TTC549 (cell line): ENCODE results near the gene RBP5.

ENCODE experiments used
- FAIRE-seq: peaks from 2 replicates; lab custom pipeline; 2012; peaks lifted over from hg19 to GRCh38; lab: Jason Lieb, UNC

RBP5 gene

DNA sequence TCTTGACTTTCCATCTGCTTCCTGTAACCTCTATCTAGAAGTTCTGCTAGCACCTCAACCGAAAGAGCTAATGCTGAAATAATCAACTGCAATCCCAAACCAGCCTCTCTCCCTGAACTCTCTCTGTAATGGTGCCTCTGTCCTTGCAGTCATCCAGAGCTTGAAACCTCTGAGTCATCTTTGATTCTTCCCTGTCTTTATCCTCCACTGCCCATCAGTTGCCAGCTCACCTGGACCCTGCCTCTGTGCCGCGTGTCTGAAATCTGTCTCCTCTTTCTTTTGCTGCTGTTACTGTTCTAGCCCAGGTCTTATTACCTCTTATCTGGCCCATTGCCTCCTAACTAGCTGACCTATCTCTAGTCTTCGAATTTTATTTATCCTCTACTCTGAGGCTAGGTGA, 17.0 kb upstream of the RBP5 start:
- FAIRE-seq, result no peak

DNA sequence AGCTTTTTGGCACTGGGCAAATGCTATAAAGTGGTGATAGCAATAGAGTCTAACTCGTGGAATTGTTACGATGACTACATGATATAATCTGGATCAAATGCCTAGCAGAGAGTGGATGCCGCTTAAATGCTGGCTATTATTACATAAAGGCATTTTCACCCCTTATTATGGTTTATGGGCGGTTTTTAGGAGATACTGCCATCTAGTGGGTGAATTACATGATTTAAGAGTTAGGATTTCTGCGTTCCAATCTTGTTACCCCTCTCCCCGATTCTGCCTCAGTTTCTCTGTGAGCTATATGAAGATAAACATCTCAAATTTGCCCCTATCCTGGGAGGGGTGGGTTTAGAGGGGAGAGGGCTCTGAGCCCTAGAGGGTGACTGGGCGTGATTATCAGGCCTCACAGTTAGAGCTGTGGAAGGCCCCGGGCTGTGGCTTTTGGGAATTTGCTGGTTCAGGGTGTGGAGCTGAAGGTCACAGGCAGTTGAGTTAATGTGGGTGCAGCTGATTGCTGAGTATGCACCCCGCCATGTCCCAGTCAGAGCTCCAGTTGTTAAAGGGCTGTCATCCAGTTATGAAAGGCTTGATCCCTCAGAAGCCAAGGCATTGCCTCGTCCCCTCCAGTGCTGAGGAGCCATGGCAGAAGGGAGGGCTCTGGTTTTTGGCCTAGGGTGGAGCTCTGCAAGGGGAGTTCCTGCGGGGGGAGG, 15.9 kb upstream of the RBP5 start:
- FAIRE-seq, result peak; percentile 22

DNA sequence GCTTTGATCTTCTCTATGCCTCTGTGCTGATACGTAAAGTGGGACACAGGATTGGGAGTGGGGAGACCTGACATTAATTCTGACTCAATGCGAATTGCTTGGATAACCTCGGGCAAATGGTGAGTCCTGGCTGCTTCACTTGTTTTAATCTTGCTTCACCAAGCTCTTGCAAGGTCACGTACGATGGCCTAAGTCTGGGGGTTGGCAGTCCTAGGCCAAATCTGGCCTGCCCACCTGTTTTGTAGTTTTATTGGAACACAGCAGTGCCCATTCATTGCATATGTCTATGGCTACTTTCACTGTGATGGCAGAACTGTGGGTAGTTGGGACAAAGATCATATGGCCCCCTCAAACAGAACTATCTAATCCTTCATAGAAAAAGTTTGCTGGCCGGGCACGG, 14.9 kb upstream of the RBP5 start:
- FAIRE-seq, result no peak

DNA sequence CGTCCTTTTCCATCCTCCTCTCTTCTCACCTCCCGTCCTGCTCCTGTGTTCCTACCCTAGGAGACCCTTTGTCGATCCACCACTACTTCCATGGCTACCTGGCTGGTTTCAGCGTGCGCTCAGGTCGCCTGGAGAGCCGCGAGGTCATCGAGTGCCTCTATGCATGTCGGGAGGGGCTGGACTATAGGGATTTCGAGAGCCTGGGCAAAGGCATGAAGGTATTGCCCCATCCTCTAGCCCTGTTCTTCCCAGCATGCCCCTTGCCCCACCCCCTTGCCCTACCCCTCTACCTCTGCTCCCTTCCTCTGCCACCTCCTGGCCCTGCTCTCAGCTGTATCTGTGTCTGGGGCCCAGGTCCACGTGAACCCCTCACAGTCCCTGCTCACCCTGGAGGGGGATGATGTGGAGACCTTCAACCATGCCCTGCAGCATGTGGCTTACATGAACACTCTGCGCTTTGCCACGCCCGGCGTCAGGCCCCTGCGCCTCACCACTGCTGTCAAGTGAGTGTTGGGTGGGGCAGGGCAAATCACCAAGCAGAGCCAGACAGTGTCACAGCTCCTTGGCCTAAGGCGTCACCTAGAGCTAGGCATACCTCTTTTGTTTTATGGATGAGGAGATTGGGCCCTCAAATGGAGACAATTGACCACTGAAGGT, 14.2 kb upstream of the RBP5 start:
- FAIRE-seq, result no peak

DNA sequence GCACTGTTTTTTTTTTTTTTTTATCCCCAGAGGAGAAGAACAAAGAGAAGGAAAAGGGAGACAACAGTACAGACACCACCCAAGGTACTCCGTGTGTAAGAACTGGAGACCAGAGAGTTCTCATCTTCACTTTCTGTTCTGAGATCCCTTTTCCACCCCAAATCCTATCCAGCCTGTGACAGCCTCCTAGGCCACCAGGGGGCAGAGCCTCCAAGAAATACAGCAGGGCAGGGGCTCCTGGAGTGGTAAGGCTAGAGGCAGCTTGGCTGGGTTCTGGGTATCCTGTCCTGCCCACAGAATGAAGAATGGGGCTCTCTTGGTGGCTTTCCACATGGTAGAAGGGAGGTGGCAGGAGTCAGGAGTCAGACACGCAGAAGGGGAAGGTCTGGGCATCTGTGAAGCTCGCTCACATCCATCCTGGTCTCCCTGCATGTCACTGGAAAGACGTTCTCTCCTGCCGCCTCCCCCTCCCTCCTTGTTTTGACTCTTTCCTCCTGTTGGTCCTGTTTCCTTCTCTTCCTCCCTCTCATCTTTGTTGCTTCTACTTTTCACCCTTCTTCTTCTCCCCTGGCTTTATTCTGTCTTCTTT, 13.5 kb upstream of the RBP5 start:
- FAIRE-seq, result no peak

DNA sequence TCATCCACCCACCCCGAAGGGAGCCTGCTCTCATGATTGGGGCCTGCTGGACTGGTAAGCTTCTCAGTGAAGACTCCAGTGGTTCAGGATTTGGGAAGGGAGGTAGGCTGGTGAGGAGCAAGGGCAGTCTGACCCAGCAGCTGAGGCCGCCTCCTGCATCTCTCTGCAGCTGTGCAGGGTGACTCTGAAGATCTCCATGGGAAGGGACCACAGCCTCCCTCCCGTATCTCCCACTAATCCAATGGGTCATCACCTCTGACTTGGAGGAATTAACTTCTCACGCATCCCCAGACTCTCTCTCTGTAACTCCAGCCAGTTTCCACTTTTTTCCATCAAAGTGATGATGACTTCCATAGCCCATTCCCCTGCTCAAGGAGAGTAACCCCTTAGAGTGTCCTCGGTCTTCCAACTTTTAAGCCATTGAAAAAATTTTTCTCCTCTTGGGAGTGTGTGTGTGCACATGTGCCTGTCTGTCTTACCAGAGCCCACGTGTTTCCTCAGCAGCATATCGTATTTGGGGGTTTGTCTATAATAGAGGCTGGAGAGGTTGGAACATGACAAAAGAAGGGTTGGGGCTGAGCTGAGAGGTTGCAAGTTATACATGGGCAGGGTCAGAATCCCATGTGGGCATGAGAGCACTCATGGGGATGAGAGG, 12.8 kb upstream of the RBP5 start:
- FAIRE-seq, result no peak

DNA sequence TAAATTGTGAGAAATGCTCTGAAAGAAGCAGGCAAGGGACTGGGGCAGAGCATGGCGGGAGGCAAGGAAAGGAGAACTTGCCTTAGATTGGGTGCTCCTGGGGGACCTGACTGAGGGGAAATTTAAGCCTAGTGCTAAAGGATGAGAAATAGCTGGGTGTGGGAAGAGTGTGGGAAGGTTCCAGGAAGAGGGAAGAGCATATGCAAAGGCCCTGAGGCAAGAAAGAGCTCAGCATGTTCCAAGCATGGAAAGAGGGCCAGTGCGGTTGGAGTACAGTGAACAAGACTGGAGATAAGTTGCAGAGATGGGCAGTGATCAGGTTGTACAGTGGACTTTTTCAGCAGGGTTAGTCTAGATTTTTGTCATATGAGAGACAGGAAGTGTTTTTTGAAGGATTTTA, 10.5 kb upstream of the RBP5 start:
- FAIRE-seq, result no peak

DNA sequence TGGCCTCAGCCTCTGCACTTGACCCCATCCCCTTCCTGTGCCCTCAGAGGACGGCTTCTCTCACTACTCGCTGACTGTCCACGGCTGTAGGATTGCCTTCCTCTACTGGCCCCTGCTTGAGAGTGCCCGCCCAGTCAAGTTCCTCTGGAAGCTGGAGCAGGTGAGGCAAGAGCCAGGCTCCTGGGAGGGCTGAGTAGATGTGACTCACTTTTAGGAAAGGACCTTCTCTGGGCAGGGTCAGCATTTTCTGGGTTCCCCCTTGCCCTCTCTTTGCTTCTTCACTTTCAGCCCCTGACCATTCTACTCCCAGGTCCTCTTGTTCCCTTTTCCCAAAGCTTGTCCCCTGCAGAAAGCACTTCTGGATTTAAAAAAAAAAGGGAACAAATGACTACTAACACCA, 9.2 kb upstream of the RBP5 start:
- no peak for FAIRE-seq

DNA sequence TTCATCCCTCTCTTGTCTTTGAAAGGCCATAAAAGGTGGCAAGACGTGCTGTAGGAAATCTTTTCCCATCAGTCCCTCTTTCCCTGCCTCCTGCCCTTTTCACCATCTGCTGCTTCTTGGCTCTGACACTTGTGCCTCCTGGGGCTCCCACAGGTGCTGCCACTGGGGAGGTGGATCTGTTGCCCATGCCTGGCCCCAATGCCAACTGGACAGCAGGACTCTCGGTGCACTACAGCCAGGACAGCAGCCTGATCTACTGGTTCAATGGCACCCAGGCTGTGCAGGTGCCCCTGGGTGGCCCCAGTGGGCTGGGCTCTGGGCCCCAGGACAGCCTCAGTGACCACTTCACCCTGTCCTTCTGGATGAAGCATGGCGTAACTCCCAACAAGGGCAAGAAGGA, 8.0 kb upstream of the RBP5 start:
- no peak for FAIRE-seq

DNA sequence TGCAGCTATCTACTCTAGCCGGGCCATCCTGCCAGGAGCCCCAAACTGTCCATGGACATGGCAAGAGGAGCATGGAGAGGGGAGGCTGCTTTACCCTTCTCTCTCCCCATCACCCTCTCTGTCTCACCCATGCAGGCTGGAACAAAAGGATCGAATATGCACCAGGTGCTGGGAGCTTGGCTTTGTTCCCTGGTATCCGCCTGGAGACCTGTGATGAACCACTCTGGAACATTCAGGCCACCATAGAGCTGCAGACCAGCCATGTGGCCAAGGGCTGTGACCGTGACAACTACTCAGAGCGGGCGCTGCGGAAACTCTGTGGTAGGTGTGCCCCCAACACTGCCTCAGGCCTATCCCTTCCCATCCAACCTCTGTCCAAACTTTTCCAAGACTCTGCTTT, 7.4 kb upstream of the RBP5 start:
- FAIRE-seq, result no peak

DNA sequence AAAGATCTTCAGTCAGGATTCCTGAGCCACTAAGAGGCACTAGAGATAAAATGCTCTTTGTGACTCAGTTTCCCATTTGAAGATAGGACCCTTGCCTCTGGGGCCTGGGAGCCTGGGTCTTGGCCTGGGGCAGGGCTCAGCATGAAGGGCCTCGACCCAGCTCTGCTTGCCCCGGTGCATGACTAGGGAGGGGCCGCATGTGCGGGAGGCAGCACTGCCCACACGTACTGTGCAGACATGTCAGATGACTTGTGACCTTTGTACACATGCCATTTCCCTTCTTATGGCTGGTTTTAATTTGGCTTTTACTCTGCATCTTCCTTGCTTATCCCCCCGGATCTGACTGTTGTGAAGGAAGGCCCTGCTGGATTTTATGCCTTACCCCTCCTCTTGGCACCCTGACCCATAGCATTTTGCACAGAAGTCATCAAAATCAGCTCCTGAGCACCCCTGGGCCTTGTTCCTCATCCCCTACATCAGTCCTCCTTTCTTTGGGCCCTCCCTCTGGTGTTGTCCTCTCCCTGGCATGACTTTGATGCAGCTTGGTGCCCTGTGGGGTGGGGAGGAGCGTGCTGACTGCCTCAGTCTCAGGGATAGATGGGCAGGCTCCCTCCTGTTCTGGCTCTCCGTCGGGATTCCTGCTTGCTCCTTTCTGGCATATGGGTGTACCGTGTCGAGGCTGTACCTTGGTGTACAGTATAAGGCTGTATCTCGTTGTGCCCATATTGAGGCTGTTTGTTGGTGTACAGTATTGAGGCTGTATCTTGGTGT, 5.9 kb upstream of the RBP5 start:
- no peak for FAIRE-seq

DNA sequence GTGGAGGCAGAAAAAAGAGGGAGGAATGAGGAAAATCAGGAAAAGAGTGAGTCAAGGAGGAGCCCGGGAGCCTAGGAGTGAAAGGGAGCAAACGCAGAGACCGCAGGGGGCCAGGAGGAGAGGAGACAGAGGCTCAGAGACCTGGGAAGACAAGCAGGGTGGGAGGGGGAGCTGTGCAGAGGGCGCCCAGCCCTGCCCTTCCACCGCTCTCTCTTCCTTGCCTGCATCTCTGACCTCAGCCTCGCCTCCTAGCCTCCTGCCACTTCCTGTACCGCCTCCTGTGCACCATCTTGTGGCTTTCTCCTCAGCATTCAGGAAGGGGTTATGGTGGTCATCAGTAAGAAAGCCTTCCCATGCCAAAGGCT, 2.8 kb upstream of the RBP5 start:
- no peak for FAIRE-seq

DNA sequence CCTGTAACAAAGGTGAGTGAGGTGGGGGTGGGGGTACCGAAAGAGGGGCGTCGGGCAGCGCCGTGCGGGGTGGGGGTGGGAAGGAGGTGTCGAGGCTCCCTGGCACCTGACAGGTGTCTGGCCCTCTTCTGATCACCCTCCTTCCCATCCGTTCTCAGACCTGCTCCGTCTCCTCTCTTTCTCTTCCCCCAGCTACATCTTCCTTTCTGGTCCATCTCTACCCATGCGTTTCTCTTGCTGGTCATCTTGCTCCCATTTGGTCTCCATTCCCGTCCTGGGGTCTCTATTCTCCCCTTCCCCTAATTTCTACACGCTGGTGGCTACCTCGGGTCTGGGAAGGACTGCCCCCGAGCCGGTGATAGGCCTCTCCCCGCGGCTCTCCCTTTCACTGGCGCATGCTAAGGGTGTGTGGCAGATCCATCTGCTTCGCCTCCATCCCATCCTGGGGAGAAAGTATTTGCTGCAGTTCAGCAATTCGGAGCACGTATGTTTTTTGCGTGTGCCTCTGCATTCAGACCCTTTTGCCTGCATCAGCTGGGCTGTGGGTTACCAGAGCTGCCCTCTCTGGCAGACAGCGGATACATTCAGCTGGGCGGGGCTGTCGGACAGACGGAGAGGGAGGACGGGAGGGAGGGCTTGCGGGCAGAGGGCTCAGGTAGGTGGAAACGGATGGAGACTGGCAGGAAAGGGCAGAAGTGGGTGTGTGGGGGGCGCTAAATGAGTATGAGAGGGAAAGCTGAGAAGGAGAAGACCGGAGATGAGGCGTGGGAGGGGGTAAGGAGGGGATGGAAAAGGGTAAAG, 2.2 kb upstream of the RBP5 start:
- no peak for FAIRE-seq

DNA sequence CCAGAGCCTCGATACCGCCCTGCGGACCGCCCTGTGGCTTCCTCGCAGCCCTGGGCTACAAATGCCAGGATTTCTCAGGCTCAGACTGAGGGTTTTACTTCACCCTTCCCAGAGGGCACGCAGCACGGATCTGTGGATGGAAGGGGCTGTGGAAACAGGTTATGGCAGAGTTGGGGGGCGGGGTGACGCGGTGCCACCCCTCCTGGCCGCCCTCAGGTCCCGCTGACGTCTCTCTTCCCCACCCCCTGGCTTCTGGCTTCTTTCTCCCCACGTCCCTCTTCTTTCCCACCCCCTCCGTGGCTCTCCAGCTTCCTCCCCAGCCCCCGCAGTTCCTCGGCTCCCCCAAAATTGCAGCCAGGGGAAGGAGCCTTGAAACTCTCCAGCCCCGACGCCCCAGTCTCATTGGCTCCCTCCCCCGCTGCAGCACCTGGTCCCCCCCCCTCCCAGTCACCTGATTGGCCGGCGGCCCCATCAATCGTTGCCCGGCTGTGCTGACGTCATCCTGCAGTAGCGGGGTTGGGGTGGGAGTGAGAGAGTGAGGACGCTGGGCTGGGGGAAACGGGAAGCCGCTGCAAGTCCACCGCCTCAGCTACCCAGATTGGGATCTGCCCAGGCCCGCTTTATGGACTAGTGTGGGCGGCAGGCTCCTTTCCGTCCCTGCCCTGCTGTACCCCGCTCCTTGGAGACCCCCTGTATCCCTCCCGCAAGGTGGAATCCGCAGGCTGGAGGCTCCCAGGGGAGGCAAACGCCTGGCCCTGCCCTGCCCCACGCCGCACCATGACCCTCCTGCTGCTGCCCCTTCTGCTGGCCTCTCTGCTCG, 1.4 kb upstream of the RBP5 start, which contains the start of gene CLSTN3:
TSS of gene CLSTN3 (plus strand) at position 500 of the 820 bp plus-strand sequence. CDS start at position 778, 278 bp downstream.
- no peak for FAIRE-seq

DNA sequence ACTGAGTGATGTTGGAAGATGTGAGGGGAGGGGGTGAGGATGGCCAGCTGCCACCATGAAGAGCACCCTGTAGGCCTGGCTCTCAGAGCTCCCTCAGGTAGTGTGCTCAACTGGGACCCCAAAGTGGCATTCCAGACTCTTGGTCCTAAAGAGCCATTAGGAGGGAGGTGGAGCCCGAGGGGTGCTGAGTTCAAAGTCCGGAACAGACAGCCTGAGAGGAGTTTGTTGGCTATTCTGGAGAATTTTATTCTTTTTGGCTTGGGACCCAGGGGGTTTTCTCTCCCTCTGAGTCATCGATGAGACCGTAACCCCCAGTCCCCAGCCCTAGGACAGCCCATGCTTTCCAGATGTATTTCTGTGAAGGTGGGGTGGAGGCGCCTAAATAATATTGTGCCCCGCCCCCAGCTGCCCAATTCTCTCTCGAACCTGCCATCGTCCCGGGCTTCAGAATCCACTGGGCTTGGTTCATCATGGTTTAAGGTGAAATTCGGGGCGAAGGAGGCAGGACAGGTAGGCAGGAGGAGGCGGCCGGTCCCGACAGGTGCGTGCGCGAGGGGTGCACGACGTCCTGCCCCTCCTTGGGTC, 690 bp upstream of the RBP5 start:
- no peak for FAIRE-seq

DNA sequence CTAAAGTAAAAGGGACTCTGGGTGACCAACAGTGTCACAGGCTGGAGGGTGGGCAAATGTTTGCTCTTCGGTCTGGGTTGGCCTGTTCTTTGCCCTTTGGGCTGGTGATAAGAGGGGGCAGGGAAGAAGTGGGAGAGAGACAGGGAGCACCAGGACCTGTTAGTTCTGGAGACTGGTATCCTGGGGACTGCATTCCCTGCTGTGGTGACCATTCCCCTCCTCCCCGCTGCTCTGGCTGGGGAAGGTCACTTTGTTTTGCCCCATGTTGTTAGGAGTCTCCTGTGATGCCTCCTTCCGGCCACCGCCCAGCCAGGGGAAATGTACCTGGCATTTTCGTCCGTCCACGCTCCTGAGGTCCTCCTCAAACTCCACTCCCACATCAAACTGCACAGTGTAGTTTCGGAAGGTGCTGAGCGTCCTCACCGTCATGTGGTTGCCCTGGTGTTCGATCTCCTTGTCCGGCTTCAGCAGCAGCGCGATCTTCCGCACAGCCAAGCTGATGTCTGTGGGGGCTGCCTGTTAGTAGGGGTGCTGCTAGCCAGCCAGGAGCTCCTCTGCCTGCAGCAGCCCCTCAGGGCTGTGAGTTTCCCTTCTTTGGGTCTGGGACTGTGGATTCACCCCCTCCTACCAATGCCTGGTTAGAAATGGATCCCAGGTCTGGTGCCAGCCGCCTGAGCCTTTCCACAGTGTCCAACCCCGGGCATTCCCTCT, 618 bp downstream of the RBP5 start:
- FAIRE-seq, result no peak

DNA sequence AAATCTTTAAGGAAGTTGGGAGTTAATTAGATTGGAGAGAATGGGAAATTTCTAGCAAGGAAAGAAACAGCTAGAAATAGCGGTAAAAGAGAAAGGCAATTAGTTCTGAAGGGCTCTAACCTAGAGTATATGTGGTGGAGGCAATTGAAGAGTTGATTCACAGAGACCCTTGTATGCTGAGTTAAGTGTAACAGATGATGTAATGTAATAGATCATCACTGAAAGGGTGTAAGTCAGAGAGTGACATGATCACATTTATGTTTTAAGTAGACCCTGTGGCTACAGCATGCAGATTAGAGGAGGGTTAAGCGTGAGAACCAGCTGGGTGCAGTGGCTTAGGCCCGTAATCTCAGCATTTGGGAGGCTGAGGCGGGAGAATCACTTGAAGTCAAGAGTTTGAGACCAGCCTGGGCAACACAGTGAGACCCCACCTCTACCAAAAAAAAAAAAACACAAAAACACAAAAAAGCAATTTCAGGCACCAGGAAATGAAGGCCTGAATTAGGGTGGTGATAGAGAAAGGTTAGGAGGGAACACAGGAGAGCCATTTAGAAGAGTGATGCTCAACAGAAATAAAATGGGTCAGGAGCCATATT, 3.0 kb downstream of the RBP5 start:
- FAIRE-seq, result no peak

DNA sequence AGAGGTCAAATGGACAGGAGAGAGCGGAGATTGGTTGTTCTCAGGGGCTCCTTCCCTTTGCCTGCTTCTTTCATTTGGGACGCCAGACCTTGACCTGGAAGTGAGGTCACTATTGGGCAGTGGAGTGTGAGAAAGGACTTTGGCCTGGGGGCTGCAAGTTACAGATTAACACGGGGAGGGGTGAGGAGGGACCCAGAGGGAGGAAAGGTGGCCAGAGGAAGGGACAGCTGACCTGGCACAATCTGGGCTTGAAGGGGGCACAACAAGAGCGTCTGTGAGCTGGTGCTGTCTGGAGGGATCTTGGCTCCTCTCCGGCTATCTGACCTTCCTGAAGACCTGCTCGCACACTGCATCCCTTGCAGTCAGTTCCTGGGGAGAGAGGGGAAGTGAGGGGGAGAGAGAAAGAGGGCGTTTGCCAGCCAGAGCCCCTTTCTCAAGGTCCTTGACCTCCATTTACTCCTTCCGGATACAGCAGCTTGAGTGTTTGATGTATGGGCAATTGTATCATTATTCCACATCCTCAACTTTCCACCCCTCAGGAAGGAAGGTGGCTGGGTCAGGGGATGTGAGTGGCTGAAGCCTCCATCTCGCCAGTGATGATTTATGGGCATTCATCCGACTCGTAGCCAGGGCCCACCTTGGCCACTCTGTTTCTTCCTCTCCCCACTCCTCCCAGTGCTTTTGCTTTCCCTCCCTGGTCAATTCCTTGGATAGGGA, 4.7 kb downstream of the RBP5 start:
- no peak for FAIRE-seq
